Lower leg skin (tissue), 4 donors: ENCODE results near the gene EPM2A. TPM values are rescaled to one million over a fixed set of nuclear protein-coding genes. Genes with fewer than 3 reads are reported as not detected.
"Not testable (repeated sequence)": the region's sequence is repeated elsewhere in the genome, so short reads cannot be mapped to it uniquely, and the experiment has no call there.

Experiments
- DNase-seq, 2 donors: peaks; one replicate each; pipeline ENCODE4 v3.0.0-alpha.2; 2019; ENCODE audit warnings: low spot score in 2 of 2
- H3K4me3 ChIP-seq: fragments of 200-600 bp; sonication (generic); 2 replicates; pipeline ENCODE4 v1.5.1; 2017; ENCODE audit warnings: mild to moderate bottlenecking, low read depth; ENCODE audit not compliant: poor library complexity, severe bottlenecking
- POLR2A ChIP-seq, 2 donors: fragments of 450-650 bp; IDR thresholded peaks; one replicate each; pipeline ENCODE4 v1.6.1; 2016 to 2017; ENCODE audit warnings: antibody characterized with exemption in 2 of 2, mild to moderate bottlenecking in 1 of 2, moderate library complexity in 1 of 2
- whole genome bisulfite sequencing, 2 donors: methylation state at CpG; one replicate each; pipeline ENCODE4 v1.1.5; 2018; 5-methylcytosine and 5-hydroxymethylcytosine counted together
- intact Hi-C: fragments of 100-400 bp; cut with DNase I; formaldehyde crosslinking; loops from one replicate; pipeline ENCODE4 v1.15.0; 2023; ENCODE audit warnings: low total_unique reads
- total RNA-seq, 4 donors: library from RNA; depleted of rRNA; stranded (reverse); fragments of >200 nt; gene quantifications; one replicate each; pipeline ENCODE4 v1.1.0, GENCODE V29; 2016
- TF ChIP-seq, protein P1 (sequence below), 3 donors: fragments of 450-650 bp; IDR thresholded peaks; one replicate each; pipeline ENCODE4 v1.5.1; 2016; ENCODE audit warnings: antibody characterized with exemption in 3 of 3, mild to moderate bottlenecking in 3 of 3, moderate library complexity in 2 of 3

The EPM2A gene
- total RNA-seq, 4 donors from 2014 or later: 1.5 to 15.0 (median 7.1) TPM

DNA sequence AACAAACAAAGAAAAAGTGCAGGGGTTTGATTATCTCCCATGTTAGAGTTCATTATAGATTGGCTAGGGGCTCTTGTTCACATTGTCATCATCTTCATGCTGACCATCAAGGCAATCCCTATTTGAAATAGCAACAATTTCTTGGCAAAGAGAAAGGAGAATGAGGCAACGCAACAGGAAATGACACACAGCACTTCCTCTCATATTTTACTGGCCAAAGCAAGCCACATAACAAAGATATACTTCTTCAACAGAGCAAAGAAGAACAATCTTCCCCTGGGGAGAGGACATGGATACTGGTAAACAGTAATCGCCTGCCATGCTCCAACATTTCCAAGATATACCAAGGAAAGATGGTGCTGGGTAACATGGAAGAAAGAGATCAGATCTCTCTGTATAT lies 29.8 kb downstream of the EPM2A start:
- H3K4me3 ChIP-seq: no peak overlapping the region
- intact Hi-C loops: no loop called here
- DNase-seq: no peak
- no peak for TF ChIP-seq POLR2A (IDR thresholded peaks at IDR 0.05)
- TF ChIP-seq, protein P1, sequence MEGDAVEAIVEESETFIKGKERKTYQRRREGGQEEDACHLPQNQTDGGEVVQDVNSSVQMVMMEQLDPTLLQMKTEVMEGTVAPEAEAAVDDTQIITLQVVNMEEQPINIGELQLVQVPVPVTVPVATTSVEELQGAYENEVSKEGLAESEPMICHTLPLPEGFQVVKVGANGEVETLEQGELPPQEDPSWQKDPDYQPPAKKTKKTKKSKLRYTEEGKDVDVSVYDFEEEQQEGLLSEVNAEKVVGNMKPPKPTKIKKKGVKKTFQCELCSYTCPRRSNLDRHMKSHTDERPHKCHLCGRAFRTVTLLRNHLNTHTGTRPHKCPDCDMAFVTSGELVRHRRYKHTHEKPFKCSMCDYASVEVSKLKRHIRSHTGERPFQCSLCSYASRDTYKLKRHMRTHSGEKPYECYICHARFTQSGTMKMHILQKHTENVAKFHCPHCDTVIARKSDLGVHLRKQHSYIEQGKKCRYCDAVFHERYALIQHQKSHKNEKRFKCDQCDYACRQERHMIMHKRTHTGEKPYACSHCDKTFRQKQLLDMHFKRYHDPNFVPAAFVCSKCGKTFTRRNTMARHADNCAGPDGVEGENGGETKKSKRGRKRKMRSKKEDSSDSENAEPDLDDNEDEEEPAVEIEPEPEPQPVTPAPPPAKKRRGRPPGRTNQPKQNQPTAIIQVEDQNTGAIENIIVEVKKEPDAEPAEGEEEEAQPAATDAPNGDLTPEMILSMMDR (IDR thresholded peaks at IDR 0.05): no peak
- whole genome bisulfite sequencing, 2 donors: 77 to 79% methylated on average over 2 of the region's 2 CpGs

DNA sequence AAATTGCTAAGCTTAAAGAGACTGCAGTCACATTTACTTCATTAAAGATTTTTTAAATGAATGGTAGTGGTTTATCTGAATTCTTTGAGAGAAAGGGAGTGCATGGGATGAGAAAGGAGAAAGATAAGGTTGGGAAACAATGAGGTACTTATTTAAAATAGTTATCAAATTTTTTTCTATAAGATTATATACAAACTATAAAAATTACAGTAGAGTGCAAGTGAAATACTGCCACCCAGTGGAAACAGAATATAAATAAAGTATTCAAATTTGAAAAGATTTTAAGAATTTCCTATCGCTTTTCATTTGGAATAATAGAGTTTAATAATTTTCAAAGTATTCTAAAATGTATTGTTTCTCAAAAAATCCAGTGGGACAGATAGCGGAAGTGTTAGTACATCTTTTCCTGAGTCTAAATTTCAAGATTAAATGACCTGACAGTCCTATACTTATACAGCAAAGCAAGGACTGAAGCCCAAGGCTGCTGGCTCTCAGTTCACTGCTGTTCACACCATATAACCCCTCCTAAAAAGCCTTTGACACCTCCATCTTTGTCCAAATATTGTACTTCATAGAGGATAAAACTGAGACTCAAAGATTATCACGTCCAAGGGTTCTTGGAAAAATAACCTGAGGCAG lies 31.1 kb downstream of the EPM2A start:
- H3K4me3 ChIP-seq: no peak overlapping the region
- no peak for DNase-seq
- WGBS, 2 donors: 35 to 53% methylated on average over 3 of the region's 3 CpGs
- intact Hi-C loops: no loop called here
- TF ChIP-seq, protein P1 (IDR thresholded peaks at IDR 0.05): no peak
- TF ChIP-seq POLR2A (IDR thresholded peaks at IDR 0.05): no peak

DNA sequence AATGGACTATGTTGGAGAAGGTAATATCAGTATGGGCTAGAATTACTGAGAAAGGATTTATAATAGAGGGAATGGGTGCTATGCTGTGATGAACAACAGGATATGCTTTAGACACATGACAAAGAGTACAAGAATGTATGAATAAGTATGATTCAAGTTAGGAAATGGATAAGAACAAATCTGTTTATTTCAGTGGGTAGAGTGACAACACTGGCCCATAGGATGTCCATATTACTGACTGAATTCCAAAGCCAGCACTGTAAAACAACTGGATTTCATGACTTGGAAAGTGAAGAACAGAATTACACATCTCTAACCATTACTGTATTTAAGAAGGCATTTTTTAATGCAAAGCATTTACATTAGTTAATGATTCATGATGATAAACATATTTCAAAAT lies 35.9 kb downstream of the EPM2A start:
- intact Hi-C loops: no loop called here
- no peak overlapping the region for H3K4me3 ChIP-seq
- DNase-seq: no peak
- TF ChIP-seq, protein P1 (IDR thresholded peaks at IDR 0.05): no peak
- no peak for TF ChIP-seq POLR2A (IDR thresholded peaks at IDR 0.05)

DNA sequence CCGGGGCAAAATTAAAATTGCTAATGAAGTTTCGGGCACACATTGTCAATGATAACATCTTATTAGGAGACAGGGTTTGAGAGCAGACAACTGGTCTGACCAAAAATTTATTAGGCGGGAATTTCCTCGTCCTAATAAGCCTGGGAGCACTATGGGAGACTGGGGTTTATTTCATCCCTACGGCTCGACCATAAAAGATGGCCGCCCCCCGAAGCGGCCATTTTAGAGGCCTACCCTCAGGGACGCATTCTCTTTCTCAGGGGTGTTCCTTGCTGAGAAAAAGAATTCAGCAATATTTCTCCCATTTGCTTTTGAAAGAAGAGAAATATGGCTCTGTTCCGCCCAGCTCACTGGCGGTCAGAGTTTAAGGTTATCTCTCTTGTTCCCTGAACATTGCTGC lies 37.9 kb downstream of the EPM2A start:
- 92 to 98% methylated on average over 12 of the region's 12 CpGs for WGBS, 2 donors
- H3K4me3 ChIP-seq, intact Hi-C loops, DNase-seq: not testable (repeated sequence)

DNA sequence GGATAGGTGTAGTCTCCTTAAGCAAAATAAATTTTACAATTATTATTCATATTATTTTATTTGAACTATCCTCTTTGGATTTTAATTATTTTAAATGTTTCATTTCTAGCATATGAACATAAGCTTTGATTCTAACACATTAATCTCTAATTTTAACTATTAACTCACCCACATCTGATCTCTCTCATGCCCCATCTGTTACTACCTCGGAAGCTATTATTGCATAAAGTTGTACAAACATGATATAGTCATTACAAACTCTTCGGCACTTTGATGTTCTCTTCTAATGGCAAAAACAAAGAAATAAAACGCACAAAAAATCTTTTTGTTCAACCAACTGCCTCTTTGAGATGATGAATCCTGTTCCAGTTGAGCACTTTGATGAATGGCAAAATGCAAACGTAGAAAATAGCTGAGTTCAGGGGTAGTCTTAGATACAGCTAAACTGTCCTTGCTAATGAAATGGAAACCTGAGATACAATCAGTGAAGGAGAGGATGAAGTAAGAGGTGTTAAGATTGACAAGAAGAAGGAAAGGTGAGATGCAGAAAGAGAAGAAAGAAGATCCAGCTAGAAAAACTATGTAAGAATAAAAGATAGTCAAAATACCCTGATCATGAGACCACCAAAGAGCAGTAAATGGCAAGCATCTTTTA lies 41.1 kb downstream of the EPM2A start:
- intact Hi-C loops: no loop called here
- TF ChIP-seq, protein P1 (IDR thresholded peaks at IDR 0.05): no peak
- TF ChIP-seq POLR2A (IDR thresholded peaks at IDR 0.05): no peak
- no peak for DNase-seq
- no peak overlapping the region for H3K4me3 ChIP-seq
- WGBS, 2 donors: 82 to 91% methylated on average over 4 of the region's 4 CpGs

DNA sequence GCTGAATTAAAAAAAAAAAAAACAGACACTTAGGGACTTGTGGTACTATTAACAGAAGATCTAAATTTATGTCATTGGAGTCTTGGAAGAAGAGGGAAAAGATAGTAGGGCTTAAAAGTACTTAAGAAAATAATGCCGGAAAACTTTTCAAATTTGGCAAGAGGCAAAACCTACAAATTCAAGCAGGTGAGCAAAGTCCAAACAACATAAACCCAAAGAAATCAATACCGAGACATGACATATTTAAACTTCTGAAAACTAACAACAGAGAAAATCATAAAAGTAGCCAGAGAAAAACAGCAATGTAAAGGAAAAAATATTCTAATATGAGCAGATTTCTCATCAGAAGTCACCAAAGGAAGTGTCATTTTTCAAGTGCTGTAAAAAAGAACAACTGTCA lies 44.4 kb downstream of the EPM2A start:
- 98 to 99% methylated on average over 2 of the region's 2 CpGs for WGBS, 2 donors
- no peak overlapping the region for H3K4me3 ChIP-seq
- intact Hi-C loops: no loop called here
- TF ChIP-seq, protein P1 (IDR thresholded peaks at IDR 0.05): no peak
- TF ChIP-seq POLR2A (IDR thresholded peaks at IDR 0.05): no peak
- no peak for DNase-seq
